IMR-90 (cell line): ENCODE measurements around the gene OR8G1. TPM values are rescaled to one million over a fixed set of nuclear protein-coding genes. Genes with fewer than 3 reads are reported as not detected.

Experiments used
- ATAC-seq: fragments of 200-7000 bp; cut with Tn5 transposase; 2 replicates; pipeline ENCODE4 v1.9.1; 2020; ENCODE audit warnings: low read depth, mild to moderate bottlenecking, moderate library complexity
- BruUV-seq: library from RNA; stranded (reverse); fragments of 400-500 nt; replicated peaks from 2 replicates; lab custom pipeline; 2021; lab: Mats Ljungman, UMichigan
- CTCF ChIA-PET: fragments of 300-600 bp; formaldehyde crosslinking; extraction: SDS; loops from one replicate; lab custom pipeline; 2021; ENCODE audit warnings: antibody characterized with exemption; lab: Yijun Ruan, JAX
- POLR2A ChIA-PET: fragments of 300-600 bp; sonication (Branson Sonifier 250); formaldehyde crosslinking; loops from one replicate; lab custom pipeline; 2022; ENCODE audit warnings: antibody characterized with exemption; ENCODE audit not compliant: unreplicated experiment; lab: Charles Lee
- DNase-seq: peaks from one replicate; pipeline ENCODE4 v3.0.0; 2013
- H2AFZ ChIP-seq: replicated peaks from 2 replicates; pipeline ENCODE3; 2013; ENCODE audit warnings: low read length, mild to moderate bottlenecking; ENCODE audit not compliant: poor library complexity
- H2AK5ac ChIP-seq: 2 replicates; pipeline ENCODE4 v1.6.1; 2013; ENCODE audit warnings: low read depth, low read length, inconsistent platforms
- H2AK9ac ChIP-seq: replicated peaks from 2 replicates; pipeline ENCODE3; 2013; ENCODE audit warnings: mild to moderate bottlenecking, low read depth, low read length, moderate library complexity; ENCODE audit not compliant: poor library complexity
- H2BK120ac ChIP-seq: 2 replicates; pipeline ENCODE4 v1.6.1; 2013; ENCODE audit warnings: low read depth, low read length, inconsistent platforms
- H2BK15ac ChIP-seq: 3 replicates; pipeline ENCODE4 v1.6.1; 2013; ENCODE audit warnings: low read depth, low read length, inconsistent platforms
- H2BK20ac ChIP-seq: 2 replicates; pipeline ENCODE4 v1.6.1; 2013; ENCODE audit warnings: low read depth, mild to moderate bottlenecking, inconsistent platforms, low read length, moderate library complexity
- H2BK5ac ChIP-seq: 2 replicates; pipeline ENCODE4 v1.6.1; 2013; ENCODE audit warnings: mild to moderate bottlenecking, low read depth, low read length, inconsistent platforms; ENCODE audit not compliant: poor library complexity, severe bottlenecking
- H3K14ac ChIP-seq: replicated peaks from 2 replicates; pipeline ENCODE4 v1.6.1; 2013; ENCODE audit warnings: low read depth, low read length, inconsistent platforms
- H3K18ac ChIP-seq: 2 replicates; pipeline ENCODE4 v1.6.1; 2013; ENCODE audit warnings: low read depth, low read length, control low read depth
- H3K23ac ChIP-seq: 2 replicates; pipeline ENCODE4 v1.6.1; 2013; ENCODE audit warnings: low read depth, low read length, inconsistent platforms
- H3K27ac ChIP-seq: 2 replicates; pipeline ENCODE4 v1.5.1; 2013; ENCODE audit warnings: mild to moderate bottlenecking, control low read depth, low read length; ENCODE audit not compliant: insufficient read depth
- H3K27me3 ChIP-seq: 2 replicates; pipeline ENCODE4 v1.6.1; 2013; ENCODE audit warnings: low read length; ENCODE audit not compliant: control insufficient read depth, insufficient read depth
- H3K36me3 ChIP-seq: 2 replicates; pipeline ENCODE4 v1.6.1; 2013; ENCODE audit warnings: low read length, mixed read lengths; ENCODE audit not compliant: control insufficient read depth, insufficient read depth
- H3K4ac ChIP-seq: 2 replicates; pipeline ENCODE4 v1.6.1; 2013; ENCODE audit warnings: low read depth, low read length, inconsistent platforms
- H3K4me1 ChIP-seq: 2 replicates; pipeline ENCODE4 v1.6.1; 2013; ENCODE audit warnings: low read length, mixed read lengths; ENCODE audit not compliant: control insufficient read depth, insufficient read depth
- H3K4me2 ChIP-seq: 2 replicates; pipeline ENCODE4 v1.6.1; 2013; ENCODE audit warnings: low read depth, mild to moderate bottlenecking, control low read depth, low read length, moderate library complexity
- H3K4me3 ChIP-seq: 2 replicates; pipeline ENCODE4 v1.5.1; 2013; ENCODE audit warnings: low read depth, mild to moderate bottlenecking, control low read depth, low read length, moderate library complexity; ENCODE audit not compliant: insufficient read depth
- H3K56ac ChIP-seq: 2 replicates; pipeline ENCODE4 v1.6.1; 2013; ENCODE audit warnings: low read length, inconsistent platforms; ENCODE audit not compliant: insufficient read depth; ENCODE audit errors: extremely low read depth
- H3K79me1 ChIP-seq, 2 experiments: 2 replicates each; pipeline ENCODE4 v1.6.1; 2013; ENCODE audit warnings: low read length in 2 of 2, inconsistent platforms in 1 of 2, low read depth in 1 of 2
- H3K9ac ChIP-seq: 2 replicates; pipeline ENCODE4 v1.6.1; 2013; ENCODE audit warnings: low read depth, low read length, control low read depth
- H3K9me1 ChIP-seq: 2 replicates; pipeline ENCODE4 v1.6.1; 2013; ENCODE audit warnings: low read length, inconsistent platforms; ENCODE audit not compliant: insufficient read depth
- H3K9me3 ChIP-seq: 2 replicates; pipeline ENCODE4 v1.6.1; 2013; ENCODE audit warnings: low read length; ENCODE audit not compliant: control insufficient read depth, insufficient read depth
- H4K20me1 ChIP-seq: 2 replicates; pipeline ENCODE4 v1.6.1; 2013; ENCODE audit warnings: low read length, inconsistent platforms; ENCODE audit not compliant: insufficient read depth
- H4K5ac ChIP-seq: 2 replicates; pipeline ENCODE4 v1.6.1; 2013; ENCODE audit warnings: mild to moderate bottlenecking, low read depth, low read length, control low read depth
- H4K8ac ChIP-seq, 2 experiments: 2 replicates each; pipeline ENCODE4 v1.6.1; 2013; ENCODE audit warnings: low read depth in 2 of 2, low read length in 2 of 2, control low read depth in 1 of 2, inconsistent platforms in 1 of 2
- H4K91ac ChIP-seq: 2 replicates; pipeline ENCODE4 v1.6.1; 2013; ENCODE audit warnings: low read depth, low read length, inconsistent platforms; ENCODE audit not compliant: insufficient read depth
- BHLHE40 ChIP-seq: fragments of 150-350 bp; IDR thresholded peaks from 2 replicates; pipeline ENCODE4 v1.6.1; 2016; ENCODE audit warnings: mild to moderate bottlenecking, low read depth, low read length
- MAFK ChIP-seq: IDR thresholded peaks from 2 replicates; pipeline ENCODE4 v1.6.1; 2012; ENCODE audit warnings: low read depth, low read length, improper control_type of control experiment
- WGBS, 2 experiments: methylation state at CpG; one replicate each; pipeline versions ENCODE4 v1.1.5 to v1.1.7; 2013; ENCODE audit warnings: missing lambda C conversion rate in 2 of 2; ENCODE audit not compliant: insufficient read length in 1 of 2; ENCODE audit errors: extremely low coverage in 2 of 2; 5-methylcytosine and 5-hydroxymethylcytosine counted together
- dilution Hi-C: fragments of 300-500 bp; cut with HindIII; formaldehyde crosslinking; loops from one replicate; pipeline ENCODE4 v1.14.3; 2018; ENCODE audit warnings: low sequenced_read_pairs; ENCODE audit not compliant: unreplicated experiment
- in situ Hi-C: fragments of 300-500 bp; cut with MboI; formaldehyde crosslinking; loops from 3 replicates; pipeline ENCODE4 v1.14.3; 2019; ENCODE audit warnings: low sequenced_read_pairs, inconsistent platforms, mixed read lengths
- intact Hi-C: fragments of 100-400 bp; cut with micrococcal nuclease; formaldehyde crosslinking; loops from 2 replicates; pipeline ENCODE4 v1.10.0; 2022
- polyA plus RNA-seq, 3 experiments: library from polyadenylated mRNA; depleted of rRNA; stranded (reverse); fragments of >200 nt; gene quantifications; 2 replicates each; pipeline ENCODE4 v1.2.3, GENCODE V29; 2012; ENCODE audit warnings: low replicate concordance in 1 of 3
- total RNA-seq: library from RNA; depleted of rRNA; stranded (reverse); fragments of >200 nt; gene quantifications from 2 replicates; pipeline ENCODE4 v1.2.3, GENCODE V29; 2012

The OR8G1 gene
- total and polyA plus RNA-seq, 2 of the 4 experiments (the other 2 are of a cell fraction) = not detected

GRCh38 chr11:124276081-124276480, 35.2 kb downstream of the OR8G1 start:
- POLR2A ChIA-PET = no interaction called here
- Histone ChIP-seq H2BK5ac (no peak overlapping the region), H4K8ac (no peak overlapping the region), H3K4ac (no peak overlapping the region), H3K14ac (no peak overlapping the region), H4K5ac (no peak overlapping the region; the same call in 1 of the 2 replicates), H3K18ac (peak overlapping the region; percentile 34; the same call in 1 of the 2 replicates), H2BK15ac (no peak overlapping the region), H3K9me3 (no peaks in the 10 kb centered on the region), H2BK20ac (peak overlapping the region; percentile 44; the same call in 1 of the 2 replicates), H3K27me3 (no peaks in the 10 kb centered on the region), H2AFZ (no peak overlapping the region), H3K9ac (no peak overlapping the region), H3K4me1 (peaks cover 3% of the 10 kb centered on the region), H2BK120ac (peak overlapping the region; percentile 19; the same call in 1 of the 2 replicates), H2AK5ac (no peak overlapping the region), H3K9me1 (peaks cover 7% of the 10 kb centered on the region; the same call in 1 of the 2 replicates), H3K4me3 (no peak overlapping the region), H3K56ac (no peak overlapping the region), H3K4me2 (no peak overlapping the region), H4K91ac (no peak overlapping the region), H3K79me1 (no peaks in the 10 kb centered on the region), H3K36me3 (no peaks in the 10 kb centered on the region), H4K20me1 (no peaks in the 10 kb centered on the region), H2AK9ac (no peak overlapping the region), H3K23ac (no peak overlapping the region), H3K27ac (no peak overlapping the region)
- WGBS, 2 experiments = no CpG with 5 or more reads among the region's 1 CpG
- ATAC-seq (peak; percentile 40; the same call in 1 of the 2 replicates), DNase-seq (peak; percentile 82)
- no TSS peak for BruUV-seq
- TF ChIP-seq BHLHE40 = peak; percentile 43; the same call in 1 of the 2 replicates
- no peak for TF ChIP-seq MAFK
- in situ Hi-C loops (no loop called here), intact Hi-C loops (no loop called here), dilution Hi-C loops (no loop called here)
- CTCF ChIA-PET = interaction anchor here (0.5 kb wide), 1 partner anchor 1969 kb away, joined by 6 read pairs; no protein-coding TSS in a partner anchor
